ENCODE data around the gene RTL1. TPM values are rescaled to one million over a fixed set of nuclear protein-coding genes. Genes with fewer than 3 reads are reported as not detected.

RTL1 gene
- total and polyA plus RNA-seq, 2 of the 13 experiments (the other 11 are each of a cell fraction or from before 2014, with no cell fraction given): not detected

- TF ChIP-seq CEBPZ (IDR thresholded peaks at IDR 0.05; ENCODE audit: low read length): no peak
- TF ChIP-seq, protein P1, sequence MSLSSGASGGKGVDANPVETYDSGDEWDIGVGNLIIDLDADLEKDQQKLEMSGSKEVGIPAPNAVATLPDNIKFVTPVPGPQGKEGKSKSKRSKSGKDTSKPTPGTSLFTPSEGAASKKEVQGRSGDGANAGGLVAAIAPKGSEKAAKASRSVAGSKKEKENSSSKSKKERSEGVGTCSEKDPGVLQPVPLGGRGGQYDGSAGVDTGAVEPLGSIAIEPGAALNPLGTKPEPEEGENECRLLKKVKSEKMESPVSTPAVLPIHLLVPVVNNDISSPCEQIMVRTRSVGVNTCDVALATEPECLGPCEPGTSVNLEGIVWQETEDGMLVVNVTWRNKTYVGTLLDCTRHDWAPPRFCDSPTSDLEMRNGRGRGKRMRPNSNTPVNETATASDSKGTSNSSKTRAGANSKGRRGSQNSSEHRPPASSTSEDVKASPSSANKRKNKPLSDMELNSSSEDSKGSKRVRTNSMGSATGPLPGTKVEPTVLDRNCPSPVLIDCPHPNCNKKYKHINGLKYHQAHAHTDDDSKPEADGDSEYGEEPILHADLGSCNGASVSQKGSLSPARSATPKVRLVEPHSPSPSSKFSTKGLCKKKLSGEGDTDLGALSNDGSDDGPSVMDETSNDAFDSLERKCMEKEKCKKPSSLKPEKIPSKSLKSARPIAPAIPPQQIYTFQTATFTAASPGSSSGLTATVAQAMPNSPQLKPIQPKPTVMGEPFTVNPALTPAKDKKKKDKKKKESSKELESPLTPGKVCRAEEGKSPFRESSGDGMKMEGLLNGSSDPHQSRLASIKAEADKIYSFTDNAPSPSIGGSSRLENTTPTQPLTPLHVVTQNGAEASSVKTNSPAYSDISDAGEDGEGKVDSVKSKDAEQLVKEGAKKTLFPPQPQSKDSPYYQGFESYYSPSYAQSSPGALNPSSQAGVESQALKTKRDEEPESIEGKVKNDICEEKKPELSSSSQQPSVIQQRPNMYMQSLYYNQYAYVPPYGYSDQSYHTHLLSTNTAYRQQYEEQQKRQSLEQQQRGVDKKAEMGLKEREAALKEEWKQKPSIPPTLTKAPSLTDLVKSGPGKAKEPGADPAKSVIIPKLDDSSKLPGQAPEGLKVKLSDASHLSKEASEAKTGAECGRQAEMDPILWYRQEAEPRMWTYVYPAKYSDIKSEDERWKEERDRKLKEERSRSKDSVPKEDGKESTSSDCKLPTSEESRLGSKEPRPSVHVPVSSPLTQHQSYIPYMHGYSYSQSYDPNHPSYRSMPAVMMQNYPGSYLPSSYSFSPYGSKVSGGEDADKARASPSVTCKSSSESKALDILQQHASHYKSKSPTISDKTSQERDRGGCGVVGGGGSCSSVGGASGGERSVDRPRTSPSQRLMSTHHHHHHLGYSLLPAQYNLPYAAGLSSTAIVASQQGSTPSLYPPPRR (CRISPR knock-in tag; IDR thresholded peaks at IDR 0.05; ENCODE audit: borderline replicate concordance): no peak
- TF ChIP-seq HMG20A (CRISPR knock-in tag; IDR thresholded peaks at IDR 0.05; ENCODE audit: borderline replicate concordance): no peak
Measured at GRCh38 chr14:100882991-100883788, 20.3 kb downstream of the RTL1 start (continued).
